Fibroblast of gingiva (primary cell): Measurements from ENCODE around the gene PLXNA4.
"Not testable (repeated sequence)": the region's sequence is repeated elsewhere in the genome, so short reads cannot be mapped to it uniquely, and the experiment has no call there.

Source experiments
- DNase-seq: peaks from one replicate; pipeline ENCODE4 v3.0.0-alpha.2; 2011; ENCODE audit warnings: low read depth

The PLXNA4 gene

GRCh38 chr7:132168239-132168638 is 408.0 kb downstream of the PLXNA4 start:
- no peak for DNase-seq

GRCh38 chr7:132165695-132166094 is 410.6 kb downstream of the PLXNA4 start:
- DNase-seq = not testable (repeated sequence)

GRCh38 chr7:132164558-132165125 is 411.6 kb downstream of the PLXNA4 start:
- DNase-seq = no peak

GRCh38 chr7:132162556-132163144 is 413.6 kb downstream of the PLXNA4 start:
- DNase-seq = no peak

GRCh38 chr7:132161976-132162375 is 414.3 kb downstream of the PLXNA4 start:
- DNase-seq = no peak

GRCh38 chr7:132161533-132161915 is 414.7 kb downstream of the PLXNA4 start:
- DNase-seq = no peak

- peak; percentile 51 for DNase-seq
These were observed 415.4 kb downstream of the PLXNA4 start for GRCh38 chr7:132160611-132161532.

- DNase-seq = no peak
These were observed 417.4 kb downstream of the PLXNA4 start for GRCh38 chr7:132158841-132159240.

GRCh38 chr7:132158166-132158565 is 418.1 kb downstream of the PLXNA4 start:
- no peak for DNase-seq

GRCh38 chr7:132155715-132156114 is 420.6 kb downstream of the PLXNA4 start:
- no peak for DNase-seq

- no peak for DNase-seq
These were observed 421.4 kb downstream of the PLXNA4 start for GRCh38 chr7:132154695-132155471.

GRCh38 chr7:132154248-132154647 is 422.0 kb downstream of the PLXNA4 start:
- no peak for DNase-seq

- no peak for DNase-seq
These were observed 424.0 kb downstream of the PLXNA4 start for GRCh38 chr7:132152131-132152889.

- no peak for DNase-seq
These were observed 425.6 kb downstream of the PLXNA4 start for GRCh38 chr7:132150711-132151110.

GRCh38 chr7:132149436-132150304 is 426.6 kb downstream of the PLXNA4 start:
- no peak for DNase-seq

- no peak for DNase-seq
These were observed 427.4 kb downstream of the PLXNA4 start for GRCh38 chr7:132148876-132149275.

GRCh38 chr7:132145466-132145865 is 430.8 kb downstream of the PLXNA4 start:
- DNase-seq = peak; percentile 42

GRCh38 chr7:132145063-132145462 is 431.2 kb downstream of the PLXNA4 start:
- no peak for DNase-seq

GRCh38 chr7:132142006-132142405 is 434.3 kb downstream of the PLXNA4 start:
- no peak for DNase-seq

- peak; percentile 4 for DNase-seq
These were observed 435.2 kb downstream of the PLXNA4 start for GRCh38 chr7:132141109-132141508.

- DNase-seq = no peak
These were observed 435.9 kb downstream of the PLXNA4 start for GRCh38 chr7:132140341-132140740.
